GM21737 (cell line): ENCODE results near the gene RAI2.
"Not testable (repeated sequence)": the region's sequence is repeated elsewhere in the genome, so short reads cannot be mapped to it uniquely, and the experiment has no call there.

ENCODE experiments used
- ATAC-seq: cut with Tn5 transposase; IDR thresholded peaks from one replicate; pipeline ENCODE4 v1.9.1; 2021; ENCODE audit warnings: mild to moderate bottlenecking, moderate library complexity; ENCODE audit not compliant: unreplicated experiment

The RAI2 gene

DNA sequence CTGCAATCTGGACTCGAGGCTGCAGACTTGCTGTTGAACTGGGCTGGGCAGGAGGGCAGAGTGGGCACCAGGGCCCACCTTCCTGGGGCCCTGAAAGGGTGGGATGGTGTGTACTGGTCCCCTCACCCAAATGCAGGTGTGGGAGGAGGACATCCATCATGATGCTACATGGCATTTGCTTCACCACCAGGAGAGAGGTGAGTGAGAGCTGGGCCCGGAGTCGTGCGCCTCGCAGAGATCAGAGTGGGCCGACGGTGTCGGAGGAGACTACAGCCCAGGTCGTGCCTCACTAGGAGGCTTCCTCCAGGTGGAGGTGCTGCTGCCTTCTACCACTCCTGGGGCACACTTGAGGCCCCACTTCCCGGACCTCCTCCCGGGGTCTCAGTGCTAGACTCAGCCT, 73.5 kb downstream of the RAI2 start:
- no peak for ATAC-seq

- not testable (repeated sequence) for ATAC-seq
Observed at GRCh38 chrX:17786554-17787347, 74.3 kb downstream of the RAI2 start.

DNA sequence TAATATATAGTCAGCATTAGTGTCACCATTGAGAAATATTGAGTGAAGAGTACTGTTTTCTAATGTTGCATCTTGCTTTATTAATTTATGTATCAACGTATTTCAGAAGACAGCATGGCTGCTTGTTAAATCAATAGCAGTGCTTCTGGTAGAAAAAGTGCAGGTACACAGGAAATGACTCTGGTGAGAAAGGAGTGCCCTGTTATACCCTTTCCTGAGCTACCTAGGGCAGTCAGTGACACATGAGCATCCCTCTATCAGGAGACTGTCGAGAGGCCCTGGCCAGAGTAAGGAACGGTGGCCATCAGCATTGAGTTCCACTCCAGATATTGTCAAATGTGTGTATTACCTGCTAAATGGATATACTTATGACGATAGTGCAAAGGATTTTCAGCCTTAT, 81.7 kb downstream of the RAI2 start:
- no peak for ATAC-seq

DNA sequence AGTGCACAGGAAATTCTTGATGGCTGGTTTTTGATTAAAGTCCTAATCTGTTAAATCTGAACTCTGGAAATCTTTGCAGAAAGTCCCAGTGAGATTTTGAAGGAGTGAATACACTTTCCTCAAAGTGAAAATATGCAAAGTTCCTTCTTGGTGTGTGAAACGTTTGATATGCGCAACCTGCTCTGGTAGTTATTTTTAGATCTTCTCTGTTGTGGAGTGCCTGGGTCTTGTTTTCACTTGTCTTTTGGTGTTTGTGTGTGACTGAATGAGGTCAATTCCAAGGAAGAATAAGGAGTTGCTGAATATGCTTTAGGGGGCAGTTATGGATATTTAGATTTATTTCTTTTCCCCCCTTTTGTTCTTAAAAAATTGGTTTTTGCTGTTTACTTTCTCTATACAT, 82.1 kb downstream of the RAI2 start:
- no peak for ATAC-seq

GRCh38 chrX:17774053-17774452, 87.0 kb downstream of the RAI2 start:
- no peak for ATAC-seq

- ATAC-seq = no peak
Observed at GRCh38 chrX:17773221-17773876, 87.7 kb downstream of the RAI2 start.

GRCh38 chrX:17769701-17770269, 91.3 kb downstream of the RAI2 start:
- no peak for ATAC-seq

DNA sequence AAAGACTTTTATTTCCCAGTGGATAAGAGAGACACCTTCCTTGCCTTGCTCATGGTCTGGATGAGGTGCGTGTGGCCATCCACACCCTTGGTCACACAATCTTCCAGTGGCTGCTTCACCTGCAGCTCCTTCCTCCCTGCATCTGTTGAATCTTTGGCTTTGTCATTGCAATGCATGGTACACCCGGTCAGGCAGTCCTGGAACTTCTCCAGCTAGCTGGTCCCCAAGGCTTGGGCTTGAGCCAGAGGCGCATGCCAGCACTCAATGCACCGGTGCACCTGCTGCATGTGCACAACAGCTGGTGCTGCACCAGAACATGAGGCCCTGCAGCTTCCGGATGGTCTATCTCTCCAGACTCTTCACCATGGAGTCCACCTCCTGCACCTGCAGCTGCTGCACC, 92.1 kb downstream of the RAI2 start:
- no peak for ATAC-seq

DNA sequence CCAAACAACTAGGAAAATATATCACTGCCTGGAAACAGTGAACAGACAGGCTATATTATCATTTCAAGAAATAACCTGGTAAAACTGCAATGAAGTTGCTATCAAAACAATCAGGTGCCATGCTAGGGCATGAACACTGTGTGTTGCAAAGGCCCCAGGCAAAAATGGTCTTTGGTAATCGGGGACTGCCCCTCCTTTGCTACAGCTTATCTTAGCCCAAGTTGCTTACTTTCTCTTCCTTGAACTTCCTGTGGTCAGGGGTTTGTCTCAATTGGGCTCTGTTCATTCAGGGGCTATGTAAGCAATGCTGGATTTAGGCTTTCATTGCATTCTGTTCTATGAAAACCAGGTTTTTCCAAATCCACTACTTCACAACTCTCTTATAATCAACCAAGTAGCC, 93.4 kb downstream of the RAI2 start:
- no peak for ATAC-seq

- no peak for ATAC-seq
Observed at GRCh38 chrX:17759990-17760389, 101.1 kb downstream of the RAI2 start.

- ATAC-seq = peak; percentile 83
Observed at GRCh38 chrX:17758382-17758781, 102.7 kb downstream of the RAI2 start.

- no peak for ATAC-seq
Observed at GRCh38 chrX:17750436-17750835, 110.7 kb downstream of the RAI2 start.
